GM12874 (cell line): Measurements from ENCODE around the gene GALNT13.

ENCODE experiments used
- CTCF ChIP-seq: IDR thresholded peaks from 2 replicates; pipeline ENCODE4 v1.5.1; 2011; ENCODE audit warnings: low read depth, mild to moderate bottlenecking, control low read depth, low read length, moderate library complexity; ENCODE audit not compliant: insufficient read depth

GALNT13 gene

DNA sequence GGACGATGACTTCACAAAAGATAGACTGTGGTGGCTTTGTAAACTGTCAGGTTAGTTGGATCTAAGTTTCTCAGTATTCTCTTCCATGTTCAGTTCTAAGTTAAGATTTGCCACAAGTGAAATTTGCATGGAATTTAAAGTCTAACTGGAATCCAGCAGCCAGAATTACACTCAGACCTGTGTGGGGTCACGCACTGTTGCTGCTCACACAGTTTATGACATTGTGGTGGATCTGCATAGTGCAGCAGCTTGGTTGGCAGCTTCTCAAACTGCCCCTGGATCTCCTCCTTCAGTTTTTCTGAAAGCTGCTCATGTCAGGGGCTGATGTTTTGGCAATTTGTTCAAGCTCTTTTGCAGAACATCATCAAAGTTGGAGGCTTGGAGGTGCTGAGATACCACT, 598.7 kb downstream of the GALNT13 start:
- TF ChIP-seq CTCF = no peak

GRCh38 chr2:154477319-154477718, 605.6 kb downstream of the GALNT13 start:
- TF ChIP-seq CTCF = no peak

DNA sequence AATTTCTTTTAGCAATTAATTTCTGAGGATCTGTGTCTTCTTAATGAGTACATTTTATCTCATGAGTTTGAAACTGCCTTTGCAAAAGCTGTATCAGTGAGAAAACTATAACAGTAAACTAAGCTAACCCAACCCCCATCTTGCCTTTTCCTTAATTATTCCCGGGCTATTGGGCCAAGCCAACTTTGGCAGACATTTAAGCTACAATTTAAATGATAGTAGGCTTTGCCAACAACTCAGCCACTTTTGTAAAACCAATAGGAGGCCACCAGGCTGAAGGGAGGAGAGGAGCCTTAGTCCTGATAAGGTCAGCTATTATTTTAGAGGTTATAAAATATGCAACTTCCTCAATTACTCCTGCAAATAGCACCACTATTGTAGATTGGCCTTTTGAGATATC, 608.8 kb downstream of the GALNT13 start:
- TF ChIP-seq CTCF = no peak

- no peak for TF ChIP-seq CTCF
Measured at GRCh38 chr2:154481336-154481735, 609.6 kb downstream of the GALNT13 start.

GRCh38 chr2:154484338-154485099, 612.8 kb downstream of the GALNT13 start:
- TF ChIP-seq CTCF = no peak

DNA sequence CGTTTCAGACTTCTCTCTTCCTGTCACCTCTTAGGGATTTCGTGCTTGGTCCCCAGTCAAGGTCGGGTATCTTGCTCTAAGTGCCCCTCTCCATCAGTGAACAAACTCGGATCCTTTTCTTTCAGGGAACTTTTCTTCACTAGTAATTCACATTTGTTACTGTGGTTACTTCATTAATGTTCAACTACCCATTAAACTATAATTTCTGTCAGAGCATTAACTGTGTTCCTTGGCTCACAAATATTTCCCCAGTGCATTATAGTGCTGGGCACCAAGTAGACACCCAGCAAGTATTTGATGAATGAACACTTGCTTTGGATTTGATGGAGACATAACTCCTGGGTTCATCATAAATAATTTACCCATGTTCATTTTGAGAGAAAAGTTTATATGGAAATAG, 617.1 kb downstream of the GALNT13 start:
- TF ChIP-seq CTCF = no peak

DNA sequence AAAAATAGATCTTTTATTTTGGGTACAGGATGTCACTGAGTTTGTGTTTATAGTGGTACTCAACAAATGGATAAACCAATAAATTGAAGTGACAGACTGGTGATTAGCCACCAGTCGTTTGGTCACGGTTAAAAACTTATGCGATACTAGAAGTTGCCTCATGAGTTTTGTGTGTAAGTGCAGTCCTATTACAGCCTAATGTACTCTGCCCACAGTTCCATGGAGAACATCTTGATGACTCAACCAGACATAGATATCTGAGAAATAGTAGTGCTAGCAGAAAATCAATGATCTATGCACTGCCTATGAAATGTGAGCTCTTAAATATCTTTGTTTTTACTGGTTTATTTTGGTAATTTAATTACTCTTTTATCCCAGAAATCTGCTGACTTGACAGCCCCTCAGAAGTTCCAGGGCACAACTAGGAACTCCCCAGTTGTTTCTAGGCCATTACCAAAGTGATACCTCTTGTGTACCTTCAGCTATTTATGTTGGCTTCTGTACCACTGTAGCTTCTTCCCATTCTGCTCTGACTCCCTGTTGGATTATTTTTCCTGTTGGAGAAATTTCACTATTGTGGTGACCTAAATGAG, 617.6 kb downstream of the GALNT13 start:
- TF ChIP-seq CTCF = no peak
